GM04504 (cell line): ENCODE data around the gene AKR1B1.

Experiments
- DNase-seq: peaks from one replicate; pipeline ENCODE4 v3.0.0-alpha.2; 2012; ENCODE audit warnings: low read depth

Gene AKR1B1

GRCh38 chr7:134415700-134416099, 43.2 kb downstream of the AKR1B1 start:
- no peak for DNase-seq

GRCh38 chr7:134414109-134414508, 44.8 kb downstream of the AKR1B1 start:
- DNase-seq: no peak

- DNase-seq: no peak
Measured at GRCh38 chr7:134407311-134407710, 51.6 kb downstream of the AKR1B1 start.

- DNase-seq: no peak
Measured at GRCh38 chr7:134406431-134406830, 52.5 kb downstream of the AKR1B1 start.

- no peak for DNase-seq
Measured at GRCh38 chr7:134405299-134405698, 53.6 kb downstream of the AKR1B1 start.

GRCh38 chr7:134403062-134403461, 55.8 kb downstream of the AKR1B1 start:
- DNase-seq: no peak

GRCh38 chr7:134400859-134401258, 58.0 kb downstream of the AKR1B1 start:
- DNase-seq: no peak

- DNase-seq: no peak
Measured at GRCh38 chr7:134396031-134396430, 62.9 kb downstream of the AKR1B1 start.

- DNase-seq: no peak
Measured at GRCh38 chr7:134395604-134396003, 63.3 kb downstream of the AKR1B1 start.

GRCh38 chr7:134394056-134394455, 64.8 kb downstream of the AKR1B1 start:
- no peak for DNase-seq
